Measurements from ENCODE around the gene POU2F3. TPM values are rescaled to one million over a fixed set of nuclear protein-coding genes. Genes with fewer than 3 reads are reported as not detected.

Gene POU2F3
- polyA plus RNA-seq, 1 experiment = not detected

GRCh38 chr11:120198787-120199469 is 41.0 kb upstream of the POU2F3 start:
- Histone ChIP-seq H3K4me3 (ENCODE audit: low read depth, low read length) (no peak overlapping the region), H3K9me3 (ENCODE audit: control insufficient read depth, insufficient read depth, low read length) (no peaks in the 10 kb centered on the region), H3K27me3 (ENCODE audit: control insufficient read depth, insufficient read depth, low read length) (peaks cover 22% of the 10 kb centered on the region), H3K27ac (ENCODE audit: low read depth, low read length) (no peak overlapping the region)
- DNase-seq (ENCODE audit: low read depth, low spot score) = no peak
- ChIA-PET POLR2A (no interaction called here), CTCF (interaction anchor here (1.0 to 1.3 kb wide), 2 partner anchors 28 to 31 kb away, joined by 3 to 4 read pairs; no protein-coding TSS in a partner anchor)
- no peak for TF ChIP-seq CTCF (IDR thresholded peaks at IDR 0.05; ENCODE audit: low read depth, low read length)

GRCh38 chr11:120199613-120200012 is 40.3 kb upstream of the POU2F3 start:
- H3K27ac ChIP-seq (ENCODE audit: low read depth, low read length) = no peak overlapping the region
- ChIA-PET POLR2A (no interaction called here), CTCF (no interaction called here)
- no peak overlapping the region for H3K4me3 ChIP-seq (ENCODE audit: low read depth, low read length)
- no peak for TF ChIP-seq CTCF (IDR thresholded peaks at IDR 0.05; ENCODE audit: low read depth, low read length)
- DNase-seq (ENCODE audit: low read depth, low spot score) = no peak
- peaks cover 16% of the 10 kb centered on the region for H3K27me3 ChIP-seq (ENCODE audit: control insufficient read depth, insufficient read depth, low read length)
- no peaks in the 10 kb centered on the region for H3K9me3 ChIP-seq (ENCODE audit: control insufficient read depth, insufficient read depth, low read length)

GRCh38 chr11:120200677-120201076 is 39.3 kb upstream of the POU2F3 start:
- ChIA-PET CTCF (no interaction called here), POLR2A (no interaction called here)
- peaks cover 14% of the 10 kb centered on the region for H3K27me3 ChIP-seq (ENCODE audit: control insufficient read depth, insufficient read depth, low read length)
- no peak overlapping the region for H3K4me3 ChIP-seq (ENCODE audit: low read depth, low read length)
- no peak for DNase-seq (ENCODE audit: low read depth, low spot score)
- no peak for TF ChIP-seq CTCF (IDR thresholded peaks at IDR 0.05; ENCODE audit: low read depth, low read length)
- no peaks in the 10 kb centered on the region for H3K9me3 ChIP-seq (ENCODE audit: control insufficient read depth, insufficient read depth, low read length)
- H3K27ac ChIP-seq (ENCODE audit: low read depth, low read length) = no peak overlapping the region

- ChIA-PET POLR2A (no interaction called here), CTCF (interaction anchor here (0.6 kb wide), 1 partner anchor 120 kb away, joined by 3 read pairs; no protein-coding TSS in a partner anchor)
- Histone ChIP-seq H3K4me3 (ENCODE audit: low read depth, low read length) (no peak overlapping the region), H3K9me3 (ENCODE audit: control insufficient read depth, insufficient read depth, low read length) (no peaks in the 10 kb centered on the region), H3K27me3 (ENCODE audit: control insufficient read depth, insufficient read depth, low read length) (peaks cover 9% of the 10 kb centered on the region), H3K27ac (ENCODE audit: low read depth, low read length) (no peak overlapping the region)
- TF ChIP-seq CTCF (IDR thresholded peaks at IDR 0.05; ENCODE audit: low read depth, low read length) = no peak
- no peak for DNase-seq (ENCODE audit: low read depth, low spot score)
These were observed 38.3 kb upstream of the POU2F3 start for GRCh38 chr11:120201653-120202052.

GRCh38 chr11:120203626-120204025 is 36.3 kb upstream of the POU2F3 start:
- Histone ChIP-seq H3K27ac (ENCODE audit: low read depth, low read length) (no peak overlapping the region), H3K4me3 (ENCODE audit: low read depth, low read length) (no peak overlapping the region), H3K9me3 (ENCODE audit: control insufficient read depth, insufficient read depth, low read length) (no peaks in the 10 kb centered on the region), H3K27me3 (ENCODE audit: control insufficient read depth, insufficient read depth, low read length) (peaks cover 9% of the 10 kb centered on the region)
- TF ChIP-seq CTCF (IDR thresholded peaks at IDR 0.05; ENCODE audit: low read depth, low read length) = no peak
- no peak for DNase-seq (ENCODE audit: low read depth, low spot score)
- POLR2A ChIA-PET = no interaction called here
- CTCF ChIA-PET = no interaction called here
